Nephron progenitor cell (in vitro differentiated cells): ENCODE data around the gene MRPL27.

Source experiments
- DNase-seq: peaks from one replicate; pipeline ENCODE4 v3.0.0; 2021
- H3K27ac Mint-ChIP-seq: 2 replicates; pipeline ENCODE4 v1.8.0; 2021; ENCODE audit warnings: mild to moderate bottlenecking, moderate library complexity, mixed read lengths
- H3K27me3 Mint-ChIP-seq: 2 replicates; pipeline ENCODE4 v1.8.0; 2021; ENCODE audit warnings: mild to moderate bottlenecking, low read depth, mixed read lengths; ENCODE audit not compliant: poor library complexity
- H3K36me3 Mint-ChIP-seq: 2 replicates; pipeline ENCODE4 v1.8.0; 2021; ENCODE audit warnings: low read depth, mixed read lengths
- H3K4me1 Mint-ChIP-seq: 2 replicates; pipeline ENCODE4 v1.8.0; 2021; ENCODE audit warnings: mixed read lengths
- H3K4me3 Mint-ChIP-seq: 2 replicates; pipeline ENCODE4 v1.8.0; 2021; ENCODE audit warnings: mild to moderate bottlenecking, moderate library complexity, mixed read lengths
- H3K9me3 Mint-ChIP-seq: 2 replicates; pipeline ENCODE4 v1.8.0; 2021; ENCODE audit warnings: mild to moderate bottlenecking, moderate library complexity, mixed read lengths
- TF ChIP-seq, protein P1 (sequence below): fragments of 200-600 bp; sonication (generic); IDR thresholded peaks from 2 replicates; pipeline ENCODE4 v1.5.0; 2021; ENCODE audit warnings: antibody characterized with exemption

The MRPL27 gene

DNA sequence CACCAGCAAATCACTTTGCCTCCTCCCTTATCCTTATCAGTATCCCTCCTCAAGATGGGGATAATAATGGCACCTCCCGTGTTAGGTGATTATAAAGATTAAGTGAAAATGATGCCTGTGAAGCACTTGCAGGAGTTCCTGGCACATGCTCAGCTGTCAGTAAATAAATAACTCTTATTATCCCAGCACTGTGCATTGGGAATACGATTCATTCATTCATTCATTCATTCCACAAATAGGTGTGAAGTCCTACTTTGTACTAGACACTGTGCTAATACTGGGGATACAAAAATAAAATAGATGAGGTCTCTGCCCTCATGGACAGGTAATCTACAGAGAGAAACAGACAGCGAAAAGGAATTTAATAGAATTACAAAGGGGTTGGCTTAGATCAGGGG, 25.1 kb downstream of the MRPL27 start:
- H3K9me3 Mint-ChIP-seq, result no peaks in the 10 kb centered on the region
- H3K4me3 Mint-ChIP-seq, result peak overlapping the region; percentile 95
- DNase-seq, result no peak
- H3K36me3 Mint-ChIP-seq, result peaks cover 21% of the 10 kb centered on the region
- peaks cover 6% of the 10 kb centered on the region for H3K27me3 Mint-ChIP-seq
- no peak overlapping the region for H3K27ac Mint-ChIP-seq
- TF ChIP-seq, protein P1, sequence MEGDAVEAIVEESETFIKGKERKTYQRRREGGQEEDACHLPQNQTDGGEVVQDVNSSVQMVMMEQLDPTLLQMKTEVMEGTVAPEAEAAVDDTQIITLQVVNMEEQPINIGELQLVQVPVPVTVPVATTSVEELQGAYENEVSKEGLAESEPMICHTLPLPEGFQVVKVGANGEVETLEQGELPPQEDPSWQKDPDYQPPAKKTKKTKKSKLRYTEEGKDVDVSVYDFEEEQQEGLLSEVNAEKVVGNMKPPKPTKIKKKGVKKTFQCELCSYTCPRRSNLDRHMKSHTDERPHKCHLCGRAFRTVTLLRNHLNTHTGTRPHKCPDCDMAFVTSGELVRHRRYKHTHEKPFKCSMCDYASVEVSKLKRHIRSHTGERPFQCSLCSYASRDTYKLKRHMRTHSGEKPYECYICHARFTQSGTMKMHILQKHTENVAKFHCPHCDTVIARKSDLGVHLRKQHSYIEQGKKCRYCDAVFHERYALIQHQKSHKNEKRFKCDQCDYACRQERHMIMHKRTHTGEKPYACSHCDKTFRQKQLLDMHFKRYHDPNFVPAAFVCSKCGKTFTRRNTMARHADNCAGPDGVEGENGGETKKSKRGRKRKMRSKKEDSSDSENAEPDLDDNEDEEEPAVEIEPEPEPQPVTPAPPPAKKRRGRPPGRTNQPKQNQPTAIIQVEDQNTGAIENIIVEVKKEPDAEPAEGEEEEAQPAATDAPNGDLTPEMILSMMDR, result no peak
- peaks cover 52% of the 10 kb centered on the region for H3K4me1 Mint-ChIP-seq

DNA sequence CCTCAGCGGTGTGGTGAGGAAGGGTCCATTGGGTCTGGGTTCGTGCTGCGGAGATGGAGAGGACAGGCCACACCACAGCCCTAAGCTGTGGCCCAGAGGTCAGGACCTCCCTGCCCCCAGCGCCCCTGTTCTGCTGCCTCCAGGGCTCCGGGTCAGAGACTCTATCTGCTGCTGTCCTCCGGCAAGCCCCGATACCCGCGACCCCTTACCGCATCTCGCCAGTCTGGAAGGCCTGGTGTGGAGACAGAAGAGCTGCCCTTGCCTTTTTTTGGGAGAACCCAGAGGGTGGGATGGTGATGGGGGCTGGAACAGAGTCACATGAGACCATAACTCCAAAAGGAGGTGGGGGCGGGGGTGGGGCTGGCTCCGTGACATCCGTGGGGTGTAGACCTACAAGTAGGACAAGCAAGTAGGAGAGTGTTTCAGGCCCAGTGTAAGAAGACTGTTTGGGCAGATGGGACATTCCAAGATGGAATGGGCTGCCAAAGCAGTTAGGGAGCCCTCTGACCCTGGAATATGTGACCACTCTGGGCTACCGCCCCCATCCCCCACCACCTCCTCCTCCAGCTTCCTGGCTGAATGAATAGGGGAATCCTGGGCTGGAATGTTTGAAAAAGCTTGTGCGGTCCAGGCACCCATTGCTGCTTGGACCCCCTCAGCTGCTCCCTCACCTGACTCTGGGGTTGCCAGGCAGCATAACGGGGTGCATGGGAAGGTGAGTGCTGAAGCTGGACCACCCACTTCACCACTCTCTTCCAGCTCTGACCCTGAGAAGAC, 25.7 kb downstream of the MRPL27 start:
- Mint-ChIP-seq H3K4me1 (peaks cover 51% of the 10 kb centered on the region), H3K9me3 (no peaks in the 10 kb centered on the region), H3K4me3 (peak overlapping the region; percentile 95), H3K27me3 (peaks cover 6% of the 10 kb centered on the region), H3K27ac (no peak overlapping the region), H3K36me3 (peaks cover 17% of the 10 kb centered on the region)
- peak; percentile 36 for DNase-seq
- TF ChIP-seq, protein P1, result no peak

DNA sequence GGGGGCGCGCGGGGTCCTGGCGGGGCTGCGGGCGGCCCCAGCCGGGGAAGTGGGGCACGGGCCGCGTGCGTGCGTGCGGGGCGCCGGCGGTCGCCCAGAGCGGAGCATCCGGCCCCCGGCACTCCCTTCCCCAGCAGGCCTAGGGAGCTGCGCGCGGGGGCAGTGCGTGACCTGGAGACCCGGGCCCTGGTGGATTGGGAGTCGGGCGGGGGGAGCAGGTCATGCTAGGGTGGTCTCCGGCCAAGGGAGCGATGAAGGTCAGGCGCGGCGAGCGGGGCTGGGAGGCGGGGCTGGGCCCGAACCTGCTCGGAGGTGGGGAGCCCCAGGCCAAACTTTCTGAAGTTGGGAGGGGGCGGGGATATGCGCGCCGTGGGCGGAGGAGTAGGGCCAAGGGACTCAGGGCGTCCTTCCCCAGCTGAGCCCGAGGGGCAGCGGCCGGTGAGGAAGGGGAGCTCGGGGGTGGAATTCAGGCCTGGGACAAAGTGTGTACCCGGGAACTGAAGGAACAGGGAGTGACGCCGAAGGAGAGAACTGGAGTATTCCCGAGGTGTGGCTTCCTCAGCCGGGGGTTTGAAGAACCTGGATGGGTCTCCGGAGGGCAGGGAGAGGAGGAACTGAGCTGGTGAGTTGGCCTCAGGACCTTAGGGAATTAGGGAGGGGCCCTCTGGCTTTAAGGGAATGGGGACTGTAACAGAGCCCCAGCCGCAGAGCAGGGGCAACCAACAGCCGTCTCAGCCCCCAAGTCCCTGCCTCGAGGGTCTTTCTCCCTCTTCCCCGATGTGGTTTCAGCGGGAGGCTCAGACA, 26.5 kb downstream of the MRPL27 start:
- peak; percentile 81 for DNase-seq
- H3K4me1 Mint-ChIP-seq, result peaks cover 51% of the 10 kb centered on the region
- H3K4me3 Mint-ChIP-seq, result peak overlapping the region; percentile 95

DNA sequence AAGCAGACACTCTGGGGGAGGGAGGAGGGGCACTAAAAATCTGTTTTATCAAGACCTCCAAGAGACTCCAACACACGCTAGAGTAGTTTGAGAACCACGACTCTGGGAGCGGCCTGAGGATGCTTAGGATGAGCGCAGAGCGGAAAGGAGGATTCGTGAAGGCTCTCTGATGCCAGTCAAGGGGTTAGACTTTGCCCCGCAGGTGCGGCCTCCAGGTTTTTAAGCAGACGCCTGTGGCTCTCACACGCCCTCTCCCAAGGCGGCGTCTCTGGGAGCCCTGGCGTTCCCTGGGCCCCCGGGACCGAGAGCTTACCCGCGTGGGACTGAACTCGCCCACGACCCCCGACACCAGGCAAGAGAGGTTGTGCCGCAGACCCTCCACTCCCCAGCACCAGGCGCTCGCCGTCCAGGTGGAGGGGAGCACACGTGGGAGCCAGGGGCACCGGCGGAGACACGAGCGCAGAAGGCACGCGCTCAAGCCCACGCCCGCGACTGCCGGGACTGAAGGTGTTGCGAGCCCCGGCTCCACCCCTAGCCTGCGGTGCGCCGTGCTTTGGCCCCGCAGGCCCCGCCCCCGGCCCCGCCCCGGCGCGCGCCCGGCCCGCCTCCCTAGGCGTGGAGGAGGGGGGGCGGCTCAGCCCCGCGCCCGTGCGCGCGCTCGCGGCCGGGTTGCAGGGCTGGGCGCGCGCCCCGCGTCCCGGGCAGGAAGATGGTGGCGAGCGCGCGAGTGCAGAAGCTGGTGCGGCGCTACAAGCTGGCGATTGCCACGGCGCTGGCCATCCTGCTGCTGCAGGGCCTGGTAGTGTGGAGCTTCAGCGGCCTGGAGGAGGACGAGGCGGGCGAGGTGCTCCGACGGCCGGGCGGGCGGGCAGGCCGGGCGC, 27.3 kb downstream of the MRPL27 start, which contains the start of gene XYLT2:
Gene XYLT2, plus strand, starts transcription at position 695 of the 881 bp plus-strand sequence. Its CDS starts 15 bp downstream, at position 710.
- peak; percentile 93 for DNase-seq
- Mint-ChIP-seq H3K27ac (no peak within 1 kb of the TSS), H3K4me3 (peak within 1 kb of the TSS; percentile 95)

More for the DNA sequence above, 26.5 kb downstream of the MRPL27 start:
- TF ChIP-seq, protein P1, result no peak
- peaks cover 10% of the 10 kb centered on the region for H3K36me3 Mint-ChIP-seq
- peaks cover 4% of the 10 kb centered on the region for H3K9me3 Mint-ChIP-seq
- H3K27ac Mint-ChIP-seq, result no peak overlapping the region
- peaks cover 6% of the 10 kb centered on the region for H3K27me3 Mint-ChIP-seq

DNA sequence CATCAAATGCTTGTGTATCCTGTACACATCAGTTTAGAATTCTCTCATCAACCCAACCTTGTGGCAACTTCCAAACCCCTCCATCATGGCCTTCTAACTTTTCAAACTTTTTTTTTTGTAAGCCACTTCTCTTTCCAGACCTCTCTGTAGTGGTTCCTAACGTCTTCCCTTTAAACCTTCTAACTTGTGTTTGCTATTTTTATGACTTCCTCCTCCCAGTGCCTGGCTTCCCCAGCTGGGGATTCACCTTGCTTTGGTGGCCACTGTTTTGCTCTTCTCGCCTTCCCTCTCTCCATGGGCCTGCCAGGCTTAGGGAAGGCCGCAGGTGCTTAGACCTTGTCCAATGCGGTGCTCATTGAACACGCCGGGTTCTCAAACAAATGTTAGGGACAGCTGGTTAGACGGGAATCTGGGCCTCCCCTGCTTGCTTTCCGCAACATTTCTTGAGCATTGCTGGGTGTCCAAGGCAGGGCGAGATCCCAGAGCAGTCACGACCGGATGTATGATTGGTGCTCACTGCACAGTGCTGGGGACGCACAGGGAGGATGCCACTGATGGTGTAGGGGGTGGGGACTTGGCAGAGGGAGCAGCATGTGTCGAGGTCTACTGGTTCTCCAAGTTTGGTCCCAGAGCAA, 28.1 kb downstream of the MRPL27 start:
- TF ChIP-seq, protein P1, result no peak
- Mint-ChIP-seq H3K9me3 (peaks cover 14% of the 10 kb centered on the region), H3K36me3 (no peaks in the 10 kb centered on the region), H3K27me3 (peaks cover 3% of the 10 kb centered on the region), H3K4me1 (peaks cover 41% of the 10 kb centered on the region), H3K27ac (no peak overlapping the region), H3K4me3 (peak overlapping the region; percentile 80)
- no peak for DNase-seq

More for the DNA sequence above, 27.3 kb downstream of the MRPL27 start, which contains the start of gene XYLT2:
- Mint-ChIP-seq H3K27me3 (peaks cover 6% of the 10 kb centered on the region), H3K36me3 (peaks cover 3% of the 10 kb centered on the region), H3K9me3 (peaks cover 9% of the 10 kb centered on the region), H3K4me1 (peaks cover 45% of the 10 kb centered on the region)
- TF ChIP-seq, protein P1, result no peak
